HG03354 (cell line): ENCODE data around the gene PI4KB.

Experiments
- ATAC-seq: cut with Tn5 transposase; IDR thresholded peaks from one replicate; pipeline ENCODE4 v1.9.1; 2021; ENCODE audit warnings: mild to moderate bottlenecking; ENCODE audit not compliant: unreplicated experiment, poor library complexity, severe bottlenecking

The PI4KB gene

GRCh38 chr1:151313501-151313900 lies 13.7 kb downstream of the PI4KB start:
- ATAC-seq: no peak

GRCh38 chr1:151312826-151313225 lies 14.4 kb downstream of the PI4KB start:
- ATAC-seq: no peak

- no peak for ATAC-seq
Observed at GRCh38 chr1:151312411-151312810, 14.8 kb downstream of the PI4KB start.

- ATAC-seq: no peak
Observed at GRCh38 chr1:151311589-151312331, 15.5 kb downstream of the PI4KB start.

GRCh38 chr1:151311011-151311410 lies 16.2 kb downstream of the PI4KB start:
- ATAC-seq: no peak

GRCh38 chr1:151309811-151310323 lies 17.3 kb downstream of the PI4KB start:
- no peak for ATAC-seq

GRCh38 chr1:151294742-151295462 lies 32.3 kb downstream of the PI4KB start:
- no peak for ATAC-seq

- no peak for ATAC-seq
Observed at GRCh38 chr1:151293093-151293492, 34.1 kb downstream of the PI4KB start.

GRCh38 chr1:151292207-151293030 lies 34.8 kb downstream of the PI4KB start:
- ATAC-seq: no peak

GRCh38 chr1:151290709-151291303 lies 36.4 kb downstream of the PI4KB start:
- ATAC-seq: no peak

- ATAC-seq: no peak
Observed at GRCh38 chr1:151289991-151290708, 37.1 kb downstream of the PI4KB start.

GRCh38 chr1:151289080-151289935 lies 37.9 kb downstream of the PI4KB start:
- ATAC-seq: no peak

GRCh38 chr1:151288502-151288901 lies 38.7 kb downstream of the PI4KB start:
- no peak for ATAC-seq

- ATAC-seq: no peak
Observed at GRCh38 chr1:151287767-151288500, 39.3 kb downstream of the PI4KB start.

- no peak for ATAC-seq
Observed at GRCh38 chr1:151287341-151287699, 39.9 kb downstream of the PI4KB start.

GRCh38 chr1:151286619-151287340 lies 40.4 kb downstream of the PI4KB start:
- no peak for ATAC-seq

GRCh38 chr1:151284013-151284577 lies 43.1 kb downstream of the PI4KB start:
- no peak for ATAC-seq
